HCT116 (cell line): Measurements from ENCODE around the gene PFKP. TPM values are rescaled to one million over a fixed set of nuclear protein-coding genes. Genes with fewer than 3 reads are reported as not detected.

Experiments used
- ATAC-seq: fragments of 200-7000 bp; cut with Tn5 transposase; 2 replicates; pipeline ENCODE4 v1.9.1; 2020; ENCODE audit warnings: mild to moderate bottlenecking, moderate library complexity
- BruUV-seq: library from RNA; stranded (reverse); fragments of 400-500 nt; replicated peaks from 2 replicates; lab custom pipeline; 2021; lab: Mats Ljungman, UMichigan
- CTCF ChIA-PET: fragments of 300-600 bp; sonication (Branson Sonifier 250); formaldehyde crosslinking; loops from one replicate; lab custom pipeline; 2021; ENCODE audit warnings: antibody characterized with exemption; lab: Charles Lee
- POLR2A ChIA-PET: fragments of 300-600, 350-600 bp; sonication (Branson Sonifier 250); formaldehyde crosslinking; loops from one replicate; lab custom pipeline; 2021; ENCODE audit warnings: antibody characterized with exemption; lab: Charles Lee
- RAD21 ChIA-PET, 2 experiments: fragments of 300-600 bp; sonication (Branson Sonifier 250); formaldehyde crosslinking; loops; one replicate each; lab custom pipeline; 2023; ENCODE audit warnings: low total read pairs in 2 of 2; ENCODE audit not compliant: uncharacterized antibody in 2 of 2, unreplicated experiment in 2 of 2, low non-redundant PET in 1 of 2; lab: Charles Lee
- DNase-seq: peaks from one replicate; pipeline ENCODE4 v3.0.0-alpha.2; 2010; ENCODE audit warnings: low read depth, low spot score
- H2AFZ ChIP-seq: fragments of 200-600 bp; shearing (Covaris generic), sonication (generic); 2 replicates; pipeline ENCODE4 v1.6.1; 2017; ENCODE audit warnings: low read depth, mixed run types, mixed read lengths, antibody characterized with exemption, low read length; ENCODE audit not compliant: poor library complexity, severe bottlenecking
- H3K27ac ChIP-seq: 2 replicates; pipeline ENCODE4 v1.5.1; 2012; ENCODE audit warnings: low read depth, low read length
- H3K27me3 ChIP-seq: fragments of 200-600 bp; sonication (generic); 2 replicates; pipeline ENCODE4 v1.6.1; 2016; ENCODE audit warnings: mixed run types, low read length, mixed read lengths; ENCODE audit not compliant: insufficient read depth
- H3K36me3 ChIP-seq, 2 experiments: fragments of 200-500 bp in 1 of 2; fragments of 200-600 bp in 1 of 2; sonication (Bioruptor generic) in 1 of 2; sonication (generic) in 1 of 2; 2 replicates each; pipeline versions ENCODE4 v1.5.1 to v1.6.1; 2014 to 2016; ENCODE audit warnings: low read length in 2 of 2, inconsistent platforms in 1 of 2, mixed read lengths in 1 of 2, mixed run types in 1 of 2; ENCODE audit not compliant: insufficient read depth in 2 of 2, control insufficient read depth in 1 of 2
- H3K4me1 ChIP-seq, 2 experiments: fragments of 200-600 bp in 1 of 2; sonication (generic) in 1 of 2; 2 replicates each; pipeline versions ENCODE4 v1.5.1 to v1.6.1; 2012 to 2017; ENCODE audit warnings: low read length in 2 of 2, inconsistent platforms in 1 of 2, mild to moderate bottlenecking in 1 of 2, mixed read lengths in 1 of 2, mixed run types in 1 of 2, moderate library complexity in 1 of 2; ENCODE audit not compliant: insufficient read depth in 2 of 2, control insufficient read depth in 1 of 2
- H3K4me2 ChIP-seq: fragments of 200-600 bp; sonication (generic); 2 replicates; pipeline ENCODE4 v1.6.1; 2017; ENCODE audit warnings: mixed run types, low read length, mixed read lengths
- H3K4me3 ChIP-seq, 2 experiments: fragments of 200-600 bp in 1 of 2; sonication (generic) in 1 of 2; replicated peaks in 1 of 2; 2 replicates each; pipeline ENCODE4 v1.5.1; 2011 to 2016; ENCODE audit warnings: low read length in 2 of 2, control low read depth in 1 of 2, low read depth in 1 of 2, mild to moderate bottlenecking in 1 of 2, mixed read lengths in 1 of 2, mixed run types in 1 of 2
- H3K79me2 ChIP-seq: fragments of 200-600 bp; sonication (generic); 2 replicates; pipeline ENCODE4 v1.6.1; 2017; ENCODE audit warnings: mild to moderate bottlenecking, mixed run types, low read length, moderate library complexity, mixed read lengths; ENCODE audit not compliant: insufficient read depth
- H3K9ac ChIP-seq: fragments of 200-600 bp; sonication (generic); 2 replicates; pipeline ENCODE4 v1.6.1; 2016; ENCODE audit warnings: low read length, mixed read lengths
- H3K9me2 ChIP-seq: fragments of 200-600 bp; sonication (generic), shearing (Covaris generic); 2 replicates; pipeline ENCODE4 v1.6.1; 2017; ENCODE audit warnings: mixed run types, mild to moderate bottlenecking, moderate library complexity; ENCODE audit not compliant: insufficient read depth
- H3K9me3 ChIP-seq, 2 experiments: fragments of 200-500 bp in 1 of 2; fragments of 200-600 bp in 1 of 2; sonication (Bioruptor generic) in 1 of 2; sonication (generic) in 1 of 2; 2 replicates each; pipeline ENCODE4 v1.6.1; 2014 to 2017; ENCODE audit warnings: low read length in 2 of 2, mixed read lengths in 2 of 2, inconsistent platforms in 1 of 2, low read depth in 1 of 2, mild to moderate bottlenecking in 1 of 2, mixed run types in 1 of 2, moderate library complexity in 1 of 2; ENCODE audit not compliant: control insufficient read depth in 1 of 2, insufficient read depth in 1 of 2
- H4K20me1 ChIP-seq: fragments of 200-600 bp; sonication (generic), shearing (Covaris generic); 2 replicates; pipeline ENCODE4 v1.6.1; 2017; ENCODE audit warnings: mixed run types, mild to moderate bottlenecking, moderate library complexity; ENCODE audit not compliant: insufficient read depth
- CEBPB ChIP-seq: IDR thresholded peaks from 2 replicates; pipeline ENCODE4 v1.6.1; 2012; ENCODE audit warnings: low read depth
- EGR1 ChIP-seq: IDR thresholded peaks from 2 replicates; pipeline ENCODE4 v1.6.1; 2012; ENCODE audit warnings: low read depth
- ELF1 ChIP-seq: IDR thresholded peaks from 2 replicates; pipeline ENCODE4 v1.6.1; 2012; ENCODE audit warnings: low read depth, borderline replicate concordance
- FOSL1 ChIP-seq: IDR thresholded peaks from 2 replicates; pipeline ENCODE4 v1.6.1; 2012; ENCODE audit warnings: low read depth
- JUND ChIP-seq: IDR thresholded peaks from 2 replicates; pipeline ENCODE4 v1.6.1; 2012
- SIN3A ChIP-seq: IDR thresholded peaks from 2 replicates; pipeline ENCODE4 v1.6.1; 2012; ENCODE audit warnings: low read depth
- SRF ChIP-seq: IDR thresholded peaks from 2 replicates; pipeline ENCODE4 v1.6.1; 2012; ENCODE audit warnings: low read depth
- YY1 ChIP-seq: IDR thresholded peaks from 2 replicates; pipeline ENCODE4 v1.6.1; 2011; ENCODE audit warnings: low read length, low read depth, moderate library complexity, mild to moderate bottlenecking; ENCODE audit not compliant: insufficient replicate concordance; ENCODE audit errors: extremely low read depth
- ZBTB33 ChIP-seq: IDR thresholded peaks from 2 replicates; pipeline ENCODE4 v1.6.1; 2011; ENCODE audit warnings: mild to moderate bottlenecking, low read length, moderate library complexity; ENCODE audit not compliant: insufficient replicate concordance; ENCODE audit errors: extremely low read depth
- ZFX ChIP-seq: fragments of 450-650 bp; IDR thresholded peaks from 2 replicates; pipeline ENCODE4 v1.6.1; 2017
- intact Hi-C: fragments of 100-400 bp; cut with micrococcal nuclease; formaldehyde crosslinking; loops from 2 replicates; pipeline ENCODE4 v1.10.0; 2022
- total RNA-seq: library from RNA; stranded (reverse); gene quantifications from one replicate; pipeline ENCODE4 v1.2.1, GENCODE V29; 2021; ENCODE audit not compliant: unreplicated experiment

The PFKP gene
- total RNA-seq, 1 experiment from 2014 or later: 237 TPM

- ATAC-seq (no peak), DNase-seq (no peak)
- H3K79me2 ChIP-seq: no peaks in the 10 kb centered on the region; the same call in 1 of the 2 replicates
- H4K20me1 ChIP-seq: no peaks in the 10 kb centered on the region
- no peaks in the 10 kb centered on the region for H3K9me3 ChIP-seq
- H2AFZ ChIP-seq: no peak overlapping the region
- no peak overlapping the region for H3K9ac ChIP-seq
- H3K9me2 ChIP-seq: no peaks in the 10 kb centered on the region
- ChIA-PET RAD21 (no interaction called here), CTCF (no interaction called here), POLR2A (interaction anchor here (1.6 kb wide), 1 partner anchor 9 kb away, joined by 11 read pairs; the partner anchor contains the start of gene PITRM1)
- H3K27ac ChIP-seq: no peak overlapping the region
- H3K4me1 ChIP-seq: no peaks in the 10 kb centered on the region
- TF ChIP-seq SIN3A (no peak), ZBTB33 (no peak), ELF1 (no peak), EGR1 (no peak), FOSL1 (no peak), JUND (no peak), SRF (no peak), ZFX (no peak), CEBPB (no peak), YY1 (no peak)
- H3K27me3 ChIP-seq: no peaks in the 10 kb centered on the region
- no TSS peak for BruUV-seq
- peaks cover 41 to 56% of the 10 kb centered on the region in 2 experiments for H3K36me3 ChIP-seq
- no peak overlapping the region for H3K4me2 ChIP-seq
- intact Hi-C loops: no loop called here
- no peak overlapping the region for H3K4me3 ChIP-seq
Observed at GRCh38 chr10:3163879-3164278, 96.5 kb downstream of the PFKP start.
